ENCODE results near the gene MTHFD1L.

MTHFD1L gene

GRCh38 chr6:150975136-150975535 lies 109.6 kb downstream of the MTHFD1L start:
- TF ChIP-seq, protein P1, sequence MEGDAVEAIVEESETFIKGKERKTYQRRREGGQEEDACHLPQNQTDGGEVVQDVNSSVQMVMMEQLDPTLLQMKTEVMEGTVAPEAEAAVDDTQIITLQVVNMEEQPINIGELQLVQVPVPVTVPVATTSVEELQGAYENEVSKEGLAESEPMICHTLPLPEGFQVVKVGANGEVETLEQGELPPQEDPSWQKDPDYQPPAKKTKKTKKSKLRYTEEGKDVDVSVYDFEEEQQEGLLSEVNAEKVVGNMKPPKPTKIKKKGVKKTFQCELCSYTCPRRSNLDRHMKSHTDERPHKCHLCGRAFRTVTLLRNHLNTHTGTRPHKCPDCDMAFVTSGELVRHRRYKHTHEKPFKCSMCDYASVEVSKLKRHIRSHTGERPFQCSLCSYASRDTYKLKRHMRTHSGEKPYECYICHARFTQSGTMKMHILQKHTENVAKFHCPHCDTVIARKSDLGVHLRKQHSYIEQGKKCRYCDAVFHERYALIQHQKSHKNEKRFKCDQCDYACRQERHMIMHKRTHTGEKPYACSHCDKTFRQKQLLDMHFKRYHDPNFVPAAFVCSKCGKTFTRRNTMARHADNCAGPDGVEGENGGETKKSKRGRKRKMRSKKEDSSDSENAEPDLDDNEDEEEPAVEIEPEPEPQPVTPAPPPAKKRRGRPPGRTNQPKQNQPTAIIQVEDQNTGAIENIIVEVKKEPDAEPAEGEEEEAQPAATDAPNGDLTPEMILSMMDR (IDR thresholded peaks at IDR 0.05; ENCODE audit: borderline replicate concordance, control extremely low read depth, extremely low read depth, insufficient read depth, missing control alignments): no peak
- no peak for DNase-seq (ENCODE audit: low spot score)
- in situ Hi-C loops (cut with MboI; ENCODE audit: low sequenced_read_pairs, unreplicated experiment): no loop called here

GRCh38 chr6:150977281-150977680 lies 111.8 kb downstream of the MTHFD1L start:
- DNase-seq (ENCODE audit: low spot score): no peak
- TF ChIP-seq, protein P1 (IDR thresholded peaks at IDR 0.05; ENCODE audit: borderline replicate concordance, control extremely low read depth, extremely low read depth, insufficient read depth, missing control alignments): no peak
- in situ Hi-C loops (cut with MboI; ENCODE audit: low sequenced_read_pairs, unreplicated experiment): no loop called here

- in situ Hi-C loops (cut with MboI; ENCODE audit: low sequenced_read_pairs, unreplicated experiment): no loop called here
- DNase-seq (ENCODE audit: low spot score): no peak
- TF ChIP-seq, protein P1 (IDR thresholded peaks at IDR 0.05; ENCODE audit: borderline replicate concordance, control extremely low read depth, extremely low read depth, insufficient read depth, missing control alignments): no peak
These were observed 113.1 kb downstream of the MTHFD1L start for GRCh38 chr6:150978624-150979023.

DNA sequence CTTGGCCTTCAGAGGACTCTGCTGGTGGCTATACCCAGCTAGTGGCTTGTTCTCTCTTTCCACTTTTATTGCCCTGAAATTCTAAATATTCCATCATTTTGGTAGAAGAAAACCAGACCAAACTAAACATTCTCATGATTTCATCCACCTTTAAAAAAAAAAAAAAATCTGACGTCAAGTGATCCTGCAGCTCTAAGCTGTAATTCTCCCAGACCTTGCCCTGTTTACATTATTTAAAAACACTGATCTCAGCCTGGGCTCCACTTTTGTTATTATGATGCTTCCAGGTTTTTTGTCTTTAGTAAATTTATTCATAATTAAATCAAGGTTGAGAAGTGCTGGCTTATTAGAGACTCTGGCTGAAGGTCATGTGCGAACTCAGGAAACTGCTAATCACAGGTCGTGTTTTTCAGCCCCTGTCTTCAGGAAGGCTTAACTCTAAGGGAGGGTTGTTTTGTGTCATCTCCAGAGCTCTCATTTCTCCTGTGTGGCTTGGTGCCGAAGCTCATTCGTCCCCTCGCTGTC lies 114.4 kb downstream of the MTHFD1L start:
- DNase-seq (ENCODE audit: low spot score): no peak
- TF ChIP-seq, protein P1 (IDR thresholded peaks at IDR 0.05; ENCODE audit: borderline replicate concordance, control extremely low read depth, extremely low read depth, insufficient read depth, missing control alignments): no peak
- in situ Hi-C loops (cut with MboI; ENCODE audit: low sequenced_read_pairs, unreplicated experiment): no loop called here

DNA sequence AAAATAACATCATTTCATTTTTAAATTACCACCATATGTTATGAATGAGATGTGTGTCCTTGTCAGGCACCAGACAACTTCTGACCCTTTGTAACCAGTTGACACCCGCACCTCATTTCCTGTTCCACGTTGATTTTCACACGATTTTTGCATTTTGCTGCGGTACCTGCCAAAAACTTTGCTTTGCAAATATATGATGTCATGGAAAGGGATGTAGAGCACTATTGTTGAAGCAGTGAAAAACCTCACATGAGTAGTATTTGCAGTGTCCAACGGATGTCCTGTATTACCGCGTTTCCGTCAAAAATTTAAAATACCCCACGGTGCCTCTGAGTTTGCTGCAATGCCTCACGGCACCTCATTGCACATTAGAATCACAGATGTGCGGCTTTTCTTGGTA lies 115.6 kb downstream of the MTHFD1L start:
- TF ChIP-seq, protein P1 (IDR thresholded peaks at IDR 0.05; ENCODE audit: borderline replicate concordance, control extremely low read depth, extremely low read depth, insufficient read depth, missing control alignments): no peak
- in situ Hi-C loops (cut with MboI; ENCODE audit: low sequenced_read_pairs, unreplicated experiment): no loop called here
- DNase-seq (ENCODE audit: low spot score): peak; percentile 46

DNA sequence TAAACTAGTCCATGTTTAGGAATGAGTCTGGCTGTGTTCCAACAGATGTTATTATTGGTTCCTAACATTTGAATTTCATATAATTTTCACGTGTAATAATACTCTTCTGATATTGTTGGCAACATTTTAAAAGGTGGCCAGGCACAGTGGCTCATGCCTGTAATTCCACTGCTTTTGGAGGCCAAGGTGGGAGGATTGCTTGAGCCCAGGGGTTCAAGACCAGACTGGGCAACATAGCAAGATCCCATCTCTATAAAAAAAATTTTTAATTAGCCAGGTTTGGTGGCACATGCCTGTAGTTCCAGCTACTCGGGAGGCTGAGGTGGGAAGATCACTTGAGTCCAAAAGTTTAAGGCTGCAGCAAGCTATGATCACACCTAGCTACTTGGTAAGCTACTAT lies 116.2 kb downstream of the MTHFD1L start:
- no peak for DNase-seq (ENCODE audit: low spot score)
- TF ChIP-seq, protein P1 (IDR thresholded peaks at IDR 0.05; ENCODE audit: borderline replicate concordance, control extremely low read depth, extremely low read depth, insufficient read depth, missing control alignments): no peak
- in situ Hi-C loops (cut with MboI; ENCODE audit: low sequenced_read_pairs, unreplicated experiment): no loop called here

All from GM13976 (cell line).